ENCODE measurements around the gene WFDC10A. TPM values are rescaled to one million over a fixed set of nuclear protein-coding genes. Genes with fewer than 3 reads are reported as not detected.
"Not testable (repeated sequence)": the region's sequence is repeated elsewhere in the genome, so short reads cannot be mapped to it uniquely, and the experiment has no call there.

The WFDC10A gene
- polyA plus RNA-seq (2011; rRNA removed), result not detected in 2 replicates
- polyA minus RNA-seq (2011; rRNA and poly(A)+ RNA removed), result not detected in 2 replicates

DNA sequence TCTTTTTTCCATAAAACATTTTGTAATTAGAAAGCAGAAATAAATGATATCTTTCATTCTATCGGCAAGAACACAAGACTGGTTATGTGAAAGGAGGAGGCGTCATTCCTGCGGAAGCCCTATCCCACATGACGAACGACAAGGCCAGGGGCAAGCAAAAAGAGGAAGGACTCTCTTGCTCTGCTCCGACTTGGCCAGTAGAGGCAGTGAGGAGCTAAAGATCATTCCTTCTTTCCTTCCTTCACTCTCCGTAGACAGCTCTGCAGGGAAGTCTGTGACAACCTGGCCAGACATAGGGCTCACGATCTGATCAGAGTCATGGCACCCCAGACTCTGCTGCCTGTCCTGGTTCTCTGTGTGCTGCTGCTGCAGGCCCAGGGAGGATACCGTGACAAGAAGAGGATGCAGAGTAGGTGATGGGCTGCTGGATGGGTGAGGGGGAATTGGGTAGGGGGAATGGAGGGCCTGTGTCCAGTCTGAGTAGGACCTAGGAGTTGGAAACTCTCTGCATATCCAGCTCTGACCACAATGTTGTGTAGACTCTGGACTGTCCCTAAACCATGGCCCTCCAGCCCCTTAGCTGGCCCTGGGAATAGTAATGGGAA, at the start of gene WFDC10A:
WFDC10A (plus strand) TSS at position 244 of the 605 bp plus-strand sequence; CDS start at position 319, 75 bp downstream.
- TF ChIP-seq, protein P1, sequence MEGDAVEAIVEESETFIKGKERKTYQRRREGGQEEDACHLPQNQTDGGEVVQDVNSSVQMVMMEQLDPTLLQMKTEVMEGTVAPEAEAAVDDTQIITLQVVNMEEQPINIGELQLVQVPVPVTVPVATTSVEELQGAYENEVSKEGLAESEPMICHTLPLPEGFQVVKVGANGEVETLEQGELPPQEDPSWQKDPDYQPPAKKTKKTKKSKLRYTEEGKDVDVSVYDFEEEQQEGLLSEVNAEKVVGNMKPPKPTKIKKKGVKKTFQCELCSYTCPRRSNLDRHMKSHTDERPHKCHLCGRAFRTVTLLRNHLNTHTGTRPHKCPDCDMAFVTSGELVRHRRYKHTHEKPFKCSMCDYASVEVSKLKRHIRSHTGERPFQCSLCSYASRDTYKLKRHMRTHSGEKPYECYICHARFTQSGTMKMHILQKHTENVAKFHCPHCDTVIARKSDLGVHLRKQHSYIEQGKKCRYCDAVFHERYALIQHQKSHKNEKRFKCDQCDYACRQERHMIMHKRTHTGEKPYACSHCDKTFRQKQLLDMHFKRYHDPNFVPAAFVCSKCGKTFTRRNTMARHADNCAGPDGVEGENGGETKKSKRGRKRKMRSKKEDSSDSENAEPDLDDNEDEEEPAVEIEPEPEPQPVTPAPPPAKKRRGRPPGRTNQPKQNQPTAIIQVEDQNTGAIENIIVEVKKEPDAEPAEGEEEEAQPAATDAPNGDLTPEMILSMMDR (IDR thresholded peaks at IDR 0.05; ENCODE audit: low read depth, low read length), result peak; percentile 75
- no peak within 1 kb of the TSS for H3K27ac ChIP-seq (ENCODE audit: low read depth, low read length)
- no peaks in the 10 kb centered on the region for H3K27me3 ChIP-seq (ENCODE audit: control insufficient read depth, insufficient read depth, low read length)
- H3K9me3 ChIP-seq (ENCODE audit: control insufficient read depth, insufficient read depth, low read length), result no peaks in the 10 kb centered on the region
- H3K4me3 ChIP-seq (ENCODE audit: low read depth, low read length), result no peak within 1 kb of the TSS
- ChIA-PET POLR2A (no interaction called here), CTCF (interaction anchor here (1.0 to 2.8 kb wide), 9 partner anchors 8 to 336 kb away, joined by 3 to 16 read pairs (median 5); no protein-coding TSS in a partner anchor)
- no peak for DNase-seq (ENCODE audit: low read depth, low spot score)

DNA sequence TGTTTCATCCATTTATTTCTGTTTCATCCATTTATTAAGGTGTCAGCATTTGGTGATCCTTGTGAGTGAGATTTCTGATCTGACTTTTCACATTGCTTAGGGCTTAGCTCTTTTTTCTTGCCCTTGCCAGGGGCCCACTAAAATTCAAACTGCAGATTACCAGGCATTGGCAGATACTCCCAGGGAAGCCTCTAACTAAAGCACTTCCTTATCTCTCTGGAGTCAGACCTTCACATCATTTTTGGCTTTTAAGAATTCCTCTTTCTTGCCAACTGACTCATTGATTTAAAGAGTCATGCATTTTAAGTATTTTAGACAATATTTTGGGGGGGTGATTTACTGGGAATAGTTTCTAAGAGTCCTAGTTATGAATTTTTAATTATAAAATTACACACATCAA, 47.8 kb upstream of the WFDC10A start:
- DNase-seq (ENCODE audit: low read depth, low spot score), result no peak
- POLR2A ChIA-PET, result no interaction called here
- CTCF ChIA-PET, result no interaction called here

DNA sequence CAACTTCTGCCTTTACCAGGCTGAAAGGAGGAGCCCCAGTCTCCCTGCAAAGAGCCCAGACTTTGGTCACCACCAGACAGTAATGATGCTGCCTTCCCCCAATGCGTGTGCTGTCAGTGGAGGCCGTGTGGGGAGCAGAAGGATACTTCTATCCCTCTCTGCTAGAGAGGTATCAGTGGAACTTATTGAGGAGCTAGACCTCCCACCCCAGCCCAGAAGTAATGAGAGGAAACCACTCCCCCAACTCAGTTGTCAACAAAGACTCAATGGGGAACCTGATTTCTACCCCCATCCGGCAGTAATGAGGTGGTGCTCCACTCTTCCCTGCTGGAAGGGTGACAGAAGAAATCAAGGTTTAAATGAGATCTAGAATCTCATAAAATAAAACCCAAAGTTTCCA, 46.0 kb upstream of the WFDC10A start:
- peaks cover 2% of the 10 kb centered on the region for H3K27me3 ChIP-seq (ENCODE audit: control insufficient read depth, insufficient read depth, low read length)
- H3K4me3 ChIP-seq (ENCODE audit: low read depth, low read length), result no peak overlapping the region
- ChIA-PET CTCF (interaction anchor here (1.0 kb wide), 1 partner anchor 188 kb away, joined by 6 read pairs; no protein-coding TSS in a partner anchor), POLR2A (no interaction called here)
- H3K9me3 ChIP-seq (ENCODE audit: control insufficient read depth, insufficient read depth, low read length), result no peaks in the 10 kb centered on the region
- no peak for DNase-seq (ENCODE audit: low read depth, low spot score)
- H3K27ac ChIP-seq (ENCODE audit: low read depth, low read length), result no peak overlapping the region
- TF ChIP-seq, protein P1 (IDR thresholded peaks at IDR 0.05; ENCODE audit: low read depth, low read length), result no peak

More for the DNA sequence above, 47.8 kb upstream of the WFDC10A start:
- peaks cover 2% of the 10 kb centered on the region for H3K27me3 ChIP-seq (ENCODE audit: control insufficient read depth, insufficient read depth, low read length)
- no peak overlapping the region for H3K27ac ChIP-seq (ENCODE audit: low read depth, low read length)
- H3K4me3 ChIP-seq (ENCODE audit: low read depth, low read length), result no peak overlapping the region
- TF ChIP-seq, protein P1 (IDR thresholded peaks at IDR 0.05; ENCODE audit: low read depth, low read length), result no peak
- no peaks in the 10 kb centered on the region for H3K9me3 ChIP-seq (ENCODE audit: control insufficient read depth, insufficient read depth, low read length)

DNA sequence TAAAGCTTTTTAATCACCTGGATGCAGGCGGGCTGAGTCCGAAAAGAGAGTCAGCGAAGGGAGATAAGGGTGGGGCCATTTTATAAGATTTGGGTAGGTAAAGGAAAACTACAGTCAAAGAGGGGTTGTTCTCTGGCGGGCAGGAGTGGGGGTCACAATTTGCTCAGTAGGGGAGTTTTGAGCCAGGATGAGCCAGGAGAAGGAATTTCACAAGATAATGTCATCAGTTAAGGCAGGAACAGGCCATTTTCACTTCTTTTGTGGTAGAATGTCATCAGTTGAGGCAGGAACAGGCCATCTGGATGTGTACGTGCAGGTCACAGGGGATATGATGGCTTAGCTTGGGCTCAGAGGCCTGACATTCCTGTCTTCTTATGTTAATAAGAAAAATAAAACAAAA, 45.2 kb upstream of the WFDC10A start:
- H3K27me3 ChIP-seq (ENCODE audit: control insufficient read depth, insufficient read depth, low read length); POLR2A ChIA-PET; H3K27ac ChIP-seq (ENCODE audit: low read depth, low read length); DNase-seq (ENCODE audit: low read depth, low spot score); H3K9me3 ChIP-seq (ENCODE audit: control insufficient read depth, insufficient read depth, low read length); H3K4me3 ChIP-seq (ENCODE audit: low read depth, low read length): not testable (repeated sequence)
- CTCF ChIA-PET, result interaction anchor here (1.0 kb wide), 1 partner anchor 187 kb away, joined by 6 read pairs; no protein-coding TSS in a partner anchor

DNA sequence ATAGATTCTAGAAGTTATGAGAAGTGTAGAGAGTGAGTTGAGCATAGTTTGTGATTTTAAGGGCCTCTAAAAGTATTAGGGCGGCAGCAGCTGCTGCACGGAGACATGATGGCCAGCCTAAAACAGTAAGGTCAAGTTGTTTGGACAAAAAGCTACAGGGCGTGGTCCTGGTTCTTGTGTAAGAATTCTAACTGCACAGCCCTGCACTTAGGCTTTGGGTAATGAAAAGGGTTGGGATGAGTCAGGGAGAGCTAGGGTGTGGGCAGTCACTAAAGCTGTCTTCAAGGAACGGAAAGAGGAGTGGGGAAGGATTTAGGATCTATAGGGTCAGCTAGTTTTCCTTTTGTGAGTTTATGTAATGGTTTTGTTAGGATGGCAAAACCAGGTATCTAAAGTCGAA, 43.6 kb upstream of the WFDC10A start:
- H3K27ac ChIP-seq (ENCODE audit: low read depth, low read length); H3K27me3 ChIP-seq (ENCODE audit: control insufficient read depth, insufficient read depth, low read length); POLR2A ChIA-PET; H3K4me3 ChIP-seq (ENCODE audit: low read depth, low read length); DNase-seq (ENCODE audit: low read depth, low spot score); H3K9me3 ChIP-seq (ENCODE audit: control insufficient read depth, insufficient read depth, low read length): not testable (repeated sequence)
- CTCF ChIA-PET, result interaction anchor here (0.6 kb wide), 1 partner anchor 185 kb away, joined by 3 read pairs; no protein-coding TSS in a partner anchor

DNA sequence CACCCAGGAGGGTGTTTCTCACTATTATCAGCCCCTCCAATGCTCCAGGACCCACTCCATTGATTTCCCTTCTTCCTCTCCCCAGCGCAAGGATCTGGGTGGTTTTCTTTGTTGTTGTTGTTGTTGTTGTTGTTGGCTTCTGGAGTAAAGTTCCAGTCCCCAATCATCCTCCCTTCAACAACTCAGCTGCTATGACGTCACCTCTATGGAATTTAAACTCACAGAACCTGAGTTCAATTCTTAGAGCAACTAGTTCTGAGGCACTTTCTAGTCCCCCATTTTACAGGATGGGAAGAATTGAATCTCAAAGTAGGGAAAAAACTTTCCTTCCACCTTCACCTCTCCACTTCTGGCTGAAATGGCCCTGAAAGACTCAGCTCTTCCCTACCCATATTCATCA, 40.7 kb upstream of the WFDC10A start:
- no peak for DNase-seq (ENCODE audit: low read depth, low spot score)
- Histone ChIP-seq H3K27ac (ENCODE audit: low read depth, low read length) (no peak overlapping the region), H3K9me3 (ENCODE audit: control insufficient read depth, insufficient read depth, low read length) (no peaks in the 10 kb centered on the region), H3K4me3 (ENCODE audit: low read depth, low read length) (no peak overlapping the region), H3K27me3 (ENCODE audit: control insufficient read depth, insufficient read depth, low read length) (peaks cover 2% of the 10 kb centered on the region)
- CTCF ChIA-PET, result interaction anchor here (1.9 kb wide), 1 partner anchor 182 kb away, joined by 5 read pairs; no protein-coding TSS in a partner anchor
- POLR2A ChIA-PET, result no interaction called here
- TF ChIP-seq, protein P1 (IDR thresholded peaks at IDR 0.05; ENCODE audit: low read depth, low read length), result no peak
